Body of pancreas (tissue), 4 donors: ENCODE data around the gene GIGYF2. TPM values are rescaled to one million over a fixed set of nuclear protein-coding genes. Genes with fewer than 3 reads are reported as not detected.
A peak's percentile ranks its signal among the peaks of the same experiment; 100 is the strongest.

Experiments
- ATAC-seq: fragments of 150-250 bp; one replicate; pipeline ENCODE4 v1.9.1; 2016
- DNase-seq, 4 donors: peaks; one replicate each; pipeline ENCODE4 v3.0.0-alpha.2; 2019
- H3K27ac ChIP-seq, 4 donors: fragments of 200-600 bp; sonication (generic); 1 replicate in 3 of 4; 2 replicates in 1 of 4; pipeline versions ENCODE4 v1.5.1 to v1.6.1; 2016 to 2019; ENCODE audit warnings: mild to moderate bottlenecking in 1 of 4, mixed read lengths in 1 of 4, moderate library complexity in 1 of 4
- H3K27me3 ChIP-seq, 2 donors: fragments of 200-600 bp; sonication (generic); one replicate each; pipeline ENCODE4 v1.6.0; 2016; ENCODE audit warnings: mild to moderate bottlenecking in 1 of 2
- H3K36me3 ChIP-seq, 2 donors: fragments of 200-600 bp; sonication (generic); replicated peaks in 1 of 2; 2 replicates each; pipeline ENCODE4 v1.5.1; 2016; ENCODE audit warnings: low read depth in 2 of 2; ENCODE audit not compliant: insufficient read depth in 1 of 2
- H3K4me1 ChIP-seq: fragments of 200-600 bp; sonication (generic); one replicate; pipeline ENCODE4 v1.6.0; 2016
- H3K4me3 ChIP-seq, 2 donors: fragments of 200-600 bp; sonication (generic); 1 replicate in 1 of 2; 2 replicates in 1 of 2; pipeline ENCODE4 v1.5.1; 2016 to 2019
- H3K9me3 ChIP-seq, 3 donors: fragments of 200-600 bp; sonication (generic); 1 replicate in 2 of 3; 2 replicates in 1 of 3; pipeline ENCODE4 v1.5.1; 2016
- POLR2A ChIP-seq, 3 donors: fragments of 450-650 bp; IDR thresholded peaks; one replicate each; pipeline ENCODE4 v1.6.1; 2016; ENCODE audit warnings: antibody characterized with exemption in 3 of 3, mild to moderate bottlenecking in 2 of 3
- WGBS, 2 donors: methylation state at CpG; one replicate each; pipeline ENCODE4 v1.1.5; 2017; 5-methylcytosine and 5-hydroxymethylcytosine counted together
- intact Hi-C: fragments of 100-400 bp; cut with DNase I; formaldehyde crosslinking; loops from one replicate; pipeline ENCODE4 v1.15.1; 2023
- total RNA-seq, 2 donors: library from RNA; depleted of rRNA; stranded (reverse); fragments of >200 nt; gene quantifications; one replicate each; pipeline ENCODE4 v1.1.0, GENCODE V29; 2016
- TF ChIP-seq, protein P1 (sequence below), 7 experiments: fragments of 450-650 bp in 4 of 7; fragments of 200-600 bp in 3 of 7; sonication (generic) in 3 of 7; IDR thresholded peaks; one replicate each; pipeline ENCODE4 v1.5.1; 2016 to 2019; ENCODE audit warnings: antibody characterized with exemption in 7 of 7

GIGYF2 gene
- total RNA-seq, 2 donors from 2014 or later = 66.2 to 107 TPM

DNA sequence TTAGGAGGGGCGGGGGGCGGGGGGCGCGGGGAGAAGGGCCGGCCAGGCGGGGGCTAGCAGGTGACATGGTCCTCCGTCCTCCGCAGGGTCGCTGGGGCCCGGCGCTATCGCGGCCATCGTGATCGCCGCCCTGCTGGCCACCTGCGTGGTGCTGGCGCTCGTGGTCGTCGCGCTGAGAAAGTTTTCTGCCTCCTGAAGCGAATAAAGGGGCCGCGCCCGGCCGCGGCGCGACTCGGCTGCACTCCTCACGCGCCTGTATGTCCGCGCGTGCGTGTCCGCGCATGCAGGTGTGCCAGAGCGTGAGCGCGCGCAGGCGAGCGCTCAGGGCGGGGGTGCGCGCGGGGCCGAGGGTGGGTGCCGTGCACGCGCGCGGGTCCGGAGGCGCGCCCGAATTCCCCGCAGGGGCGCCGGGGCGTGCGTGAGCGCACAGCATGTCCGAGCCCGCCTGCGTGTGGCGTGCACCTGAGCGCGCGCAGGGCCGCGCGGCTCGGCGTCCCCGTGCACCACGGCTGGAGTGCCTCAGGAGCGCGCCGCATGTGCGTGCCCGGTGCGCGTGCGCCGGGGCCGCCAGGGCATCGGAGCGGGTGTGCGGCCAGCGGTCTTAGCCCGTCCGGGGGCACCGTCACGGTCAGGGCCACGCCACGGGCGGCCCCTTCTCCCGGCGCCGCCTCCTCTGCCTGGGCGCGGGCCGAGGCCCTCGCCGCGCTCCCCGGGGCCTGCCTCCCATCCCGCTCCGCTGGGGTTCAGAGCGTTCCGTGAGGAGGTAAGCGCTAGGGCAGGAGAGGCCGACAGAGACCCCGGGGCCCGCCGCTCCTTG lies 179.2 kb downstream of the GIGYF2 start:
- intact Hi-C loops = no loop called here
- DNase-seq = peak in 2 of 4 donors; percentile 11 to 57

GRCh38 chr2:232876978-232877441 lies 179.9 kb downstream of the GIGYF2 start:
- Histone ChIP-seq H3K4me3 (no peak overlapping the region), H3K27ac (no peak overlapping the region), H3K9me3 (no peaks in the 10 kb centered on the region), H3K36me3 (no peaks in the 10 kb centered on the region), H3K27me3 (no peaks in the 10 kb centered on the region), H3K4me1 (peaks cover 14% of the 10 kb centered on the region)
- DNase-seq (no peak), ATAC-seq (no peak)
- intact Hi-C loops = no loop called here
- no peak for TF ChIP-seq POLR2A (IDR thresholded peaks at IDR 0.05)
- TF ChIP-seq, protein P1, sequence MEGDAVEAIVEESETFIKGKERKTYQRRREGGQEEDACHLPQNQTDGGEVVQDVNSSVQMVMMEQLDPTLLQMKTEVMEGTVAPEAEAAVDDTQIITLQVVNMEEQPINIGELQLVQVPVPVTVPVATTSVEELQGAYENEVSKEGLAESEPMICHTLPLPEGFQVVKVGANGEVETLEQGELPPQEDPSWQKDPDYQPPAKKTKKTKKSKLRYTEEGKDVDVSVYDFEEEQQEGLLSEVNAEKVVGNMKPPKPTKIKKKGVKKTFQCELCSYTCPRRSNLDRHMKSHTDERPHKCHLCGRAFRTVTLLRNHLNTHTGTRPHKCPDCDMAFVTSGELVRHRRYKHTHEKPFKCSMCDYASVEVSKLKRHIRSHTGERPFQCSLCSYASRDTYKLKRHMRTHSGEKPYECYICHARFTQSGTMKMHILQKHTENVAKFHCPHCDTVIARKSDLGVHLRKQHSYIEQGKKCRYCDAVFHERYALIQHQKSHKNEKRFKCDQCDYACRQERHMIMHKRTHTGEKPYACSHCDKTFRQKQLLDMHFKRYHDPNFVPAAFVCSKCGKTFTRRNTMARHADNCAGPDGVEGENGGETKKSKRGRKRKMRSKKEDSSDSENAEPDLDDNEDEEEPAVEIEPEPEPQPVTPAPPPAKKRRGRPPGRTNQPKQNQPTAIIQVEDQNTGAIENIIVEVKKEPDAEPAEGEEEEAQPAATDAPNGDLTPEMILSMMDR (IDR thresholded peaks at IDR 0.05) = no peak
- WGBS, 2 donors = 58 to 71% methylated on average over 12 to 21 of the region's 21 CpGs

More for the DNA sequence above, 179.2 kb downstream of the GIGYF2 start:
- peaks cover 14% of the 10 kb centered on the region for H3K4me1 ChIP-seq
- H3K9me3 ChIP-seq = no peaks in the 10 kb centered on the region
- H3K27ac ChIP-seq = no peak overlapping the region
- WGBS, 2 donors = 1 to 9% methylated on average over 32 to 94 of the region's 119 CpGs
- H3K4me3 ChIP-seq = no peak overlapping the region
- ATAC-seq = peak; percentile 53
- TF ChIP-seq, protein P1 (IDR thresholded peaks at IDR 0.05) = peak in 4 of 7 experiments; percentile 7 to 29 (median 18)
- no peak for TF ChIP-seq POLR2A (IDR thresholded peaks at IDR 0.05)
- H3K27me3 ChIP-seq = no peaks in the 10 kb centered on the region
- no peaks in the 10 kb centered on the region for H3K36me3 ChIP-seq

- no peaks in the 10 kb centered on the region for H3K9me3 ChIP-seq
- TF ChIP-seq POLR2A (IDR thresholded peaks at IDR 0.05) = no peak
- TF ChIP-seq, protein P1 (IDR thresholded peaks at IDR 0.05) = no peak
- H3K27me3 ChIP-seq = no peaks in the 10 kb centered on the region
- no peaks in the 10 kb centered on the region for H3K36me3 ChIP-seq
- DNase-seq (no peak), ATAC-seq (no peak)
- intact Hi-C loops = no loop called here
- no peak overlapping the region for H3K4me3 ChIP-seq
- H3K4me1 ChIP-seq = peaks cover 14% of the 10 kb centered on the region
- 90 to 94% methylated on average over 10 to 13 of the region's 13 CpGs for WGBS, 2 donors
- H3K27ac ChIP-seq = no peak overlapping the region
Observed at GRCh38 chr2:232877940-232878511, 180.9 kb downstream of the GIGYF2 start.

GRCh38 chr2:232878855-232879617 lies 181.9 kb downstream of the GIGYF2 start:
- H3K9me3 ChIP-seq = no peaks in the 10 kb centered on the region
- no peaks in the 10 kb centered on the region for H3K27me3 ChIP-seq
- DNase-seq = no peak
- TF ChIP-seq, protein P1 (IDR thresholded peaks at IDR 0.05) = no peak
- no peak for TF ChIP-seq POLR2A (IDR thresholded peaks at IDR 0.05)
- no peaks in the 10 kb centered on the region for H3K36me3 ChIP-seq
- intact Hi-C loops = no loop called here
- H3K4me3 ChIP-seq = no peak overlapping the region
- 86 to 90% methylated on average over 4 to 20 of the region's 20 CpGs for WGBS, 2 donors
- ATAC-seq = no peak
- H3K4me1 ChIP-seq = peaks cover 14% of the 10 kb centered on the region
- H3K27ac ChIP-seq = no peak overlapping the region
